ENCODE results near the gene ANO6. TPM values are rescaled to one million over a fixed set of nuclear protein-coding genes. Genes with fewer than 3 reads are reported as not detected.

The ANO6 gene
- total and polyA plus RNA-seq, 11 donors = 9.0 to 57.2 (median 46.0) TPM

DNA sequence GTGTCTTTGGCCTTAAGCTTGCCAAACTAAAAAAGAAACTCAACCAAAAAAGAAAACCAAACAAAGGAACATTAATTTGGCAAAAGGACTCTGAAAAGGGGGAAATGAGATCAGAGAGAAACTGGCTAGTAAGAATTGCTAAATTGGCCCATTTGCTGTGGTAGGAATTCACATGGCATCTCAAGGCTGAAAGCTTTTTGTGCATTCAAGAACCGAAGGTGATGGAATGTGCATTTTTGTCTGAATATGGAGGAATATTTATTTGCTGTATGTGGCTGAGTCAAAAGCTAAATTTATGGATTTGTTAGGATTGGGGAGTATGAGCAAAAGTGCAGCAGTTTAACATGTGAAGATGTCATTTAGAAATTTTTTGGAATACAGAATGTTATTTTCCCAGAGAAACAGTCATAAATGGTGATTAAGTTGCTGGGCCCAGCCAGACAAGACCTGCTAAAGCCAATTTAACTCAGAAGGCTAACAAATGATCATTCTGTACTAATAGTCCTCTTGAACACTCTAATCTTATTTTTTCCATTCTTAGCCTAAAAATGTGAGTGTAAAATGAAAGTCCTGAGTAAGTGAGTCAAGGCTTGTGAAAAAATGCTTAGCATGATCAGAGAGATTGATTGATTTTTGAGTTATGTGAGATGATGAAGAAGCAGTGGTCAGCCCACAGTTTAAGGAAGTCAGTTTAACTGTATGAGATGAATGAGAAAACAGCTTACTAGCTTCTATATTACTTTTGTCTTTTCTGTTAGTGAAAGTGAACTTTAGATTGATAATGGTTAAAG is 94.1 kb downstream of the ANO6 start:
- intact Hi-C loops (cut with DNase I) = no loop called here
- no peak overlapping the region for H3K4me3 ChIP-seq
- 30 to 52% (median 46%) methylated on average over 1 of the region's 1 CpG for WGBS, 4 donors
- peaks cover 5 to 72% (median 39%) of the 10 kb centered on the region in 12 donors for H3K4me1 ChIP-seq
- H3K9me3 ChIP-seq = no peaks in the 10 kb centered on the region
- H3K27me3 ChIP-seq = no peaks in the 10 kb centered on the region
- ATAC-seq (peak in 2 of 4 donors; percentile 17 to 22), DNase-seq (no peak)
- peak overlapping the region in 11 of 12 donors; percentile 14 to 70 (median 57) for H3K27ac ChIP-seq
- TF ChIP-seq POLR2A (IDR thresholded peaks at IDR 0.05) = no peak
- TF ChIP-seq, protein P1, sequence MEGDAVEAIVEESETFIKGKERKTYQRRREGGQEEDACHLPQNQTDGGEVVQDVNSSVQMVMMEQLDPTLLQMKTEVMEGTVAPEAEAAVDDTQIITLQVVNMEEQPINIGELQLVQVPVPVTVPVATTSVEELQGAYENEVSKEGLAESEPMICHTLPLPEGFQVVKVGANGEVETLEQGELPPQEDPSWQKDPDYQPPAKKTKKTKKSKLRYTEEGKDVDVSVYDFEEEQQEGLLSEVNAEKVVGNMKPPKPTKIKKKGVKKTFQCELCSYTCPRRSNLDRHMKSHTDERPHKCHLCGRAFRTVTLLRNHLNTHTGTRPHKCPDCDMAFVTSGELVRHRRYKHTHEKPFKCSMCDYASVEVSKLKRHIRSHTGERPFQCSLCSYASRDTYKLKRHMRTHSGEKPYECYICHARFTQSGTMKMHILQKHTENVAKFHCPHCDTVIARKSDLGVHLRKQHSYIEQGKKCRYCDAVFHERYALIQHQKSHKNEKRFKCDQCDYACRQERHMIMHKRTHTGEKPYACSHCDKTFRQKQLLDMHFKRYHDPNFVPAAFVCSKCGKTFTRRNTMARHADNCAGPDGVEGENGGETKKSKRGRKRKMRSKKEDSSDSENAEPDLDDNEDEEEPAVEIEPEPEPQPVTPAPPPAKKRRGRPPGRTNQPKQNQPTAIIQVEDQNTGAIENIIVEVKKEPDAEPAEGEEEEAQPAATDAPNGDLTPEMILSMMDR (IDR thresholded peaks at IDR 0.05) = no peak
- H3K36me3 ChIP-seq = peaks cover 0 to 19% (median 8%) of the 10 kb centered on the region in 9 donors

DNA sequence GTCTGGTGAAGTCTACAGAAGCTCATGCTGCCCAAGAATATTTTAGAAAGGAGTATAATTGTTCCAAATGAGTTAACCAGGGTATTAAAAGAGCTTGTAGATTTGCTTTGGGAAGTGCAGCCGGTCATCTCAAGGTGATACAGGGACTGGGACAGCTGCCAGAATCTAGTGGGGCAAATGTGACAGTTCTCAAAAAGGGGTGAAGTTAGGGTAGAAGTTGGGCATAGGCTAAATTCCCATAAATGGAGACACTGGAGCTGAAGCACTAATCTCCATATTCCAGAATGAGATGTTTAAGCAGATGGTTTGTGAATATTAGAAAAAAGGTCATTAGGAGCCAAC is 94.7 kb downstream of the ANO6 start:
- ATAC-seq (peak in 3 of 4 donors; percentile 35 to 59 (median 49)), DNase-seq (peak in 4 of 5 donors; percentile 37 to 62 (median 50))
- WGBS, 4 donors = 17 to 32% (median 29%) methylated on average over 1 of the region's 1 CpG
- intact Hi-C loops (cut with DNase I) = no loop called here
- peaks cover 5 to 69% (median 34%) of the 10 kb centered on the region in 12 donors for H3K4me1 ChIP-seq
- TF ChIP-seq POLR2A (IDR thresholded peaks at IDR 0.05) = no peak
- TF ChIP-seq, protein P1 (IDR thresholded peaks at IDR 0.05) = no peak
- H3K36me3 ChIP-seq = peaks cover 0 to 24% (median 8%) of the 10 kb centered on the region in 9 donors
- peak overlapping the region in 11 of 12 donors; percentile 14 to 70 (median 57) for H3K27ac ChIP-seq
- H3K27me3 ChIP-seq = no peaks in the 10 kb centered on the region
- no peak overlapping the region for H3K4me3 ChIP-seq
- H3K9me3 ChIP-seq = no peaks in the 10 kb centered on the region

DNA sequence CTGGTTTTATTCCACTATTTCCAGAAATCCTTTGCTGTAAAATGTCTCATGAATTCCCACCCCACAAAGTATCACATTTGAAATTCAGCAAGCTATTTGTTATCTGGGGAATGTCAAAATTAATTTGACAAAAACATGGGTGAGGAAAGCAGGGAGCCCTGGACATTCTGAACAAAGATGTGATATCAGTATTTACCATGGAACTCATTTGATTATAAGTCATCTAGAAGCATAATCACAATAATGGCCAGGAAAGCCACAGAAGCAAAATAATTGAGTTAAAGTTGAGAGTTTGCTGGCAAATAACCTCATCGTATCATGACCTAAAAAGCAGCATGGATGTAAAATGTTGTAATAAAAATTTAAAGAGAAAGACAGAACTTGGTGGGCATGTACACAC is 96.1 kb downstream of the ANO6 start:
- no peak for DNase-seq
- TF ChIP-seq POLR2A (IDR thresholded peaks at IDR 0.05) = no peak
- TF ChIP-seq, protein P1 (IDR thresholded peaks at IDR 0.05) = no peak
- ATAC-seq = no peak
- H3K4me3 ChIP-seq = no peak overlapping the region
- H3K36me3 ChIP-seq = peaks cover 0 to 33% (median 8%) of the 10 kb centered on the region in 9 donors
- H3K27ac ChIP-seq = peak overlapping the region in 1 of 12 donors; percentile 70
- H3K9me3 ChIP-seq = no peaks in the 10 kb centered on the region
- WGBS, 4 donors = 71 to 89% (median 74%) methylated on average over 1 of the region's 1 CpG
- no peaks in the 10 kb centered on the region for H3K27me3 ChIP-seq
- intact Hi-C loops (cut with DNase I) = no loop called here
- H3K4me1 ChIP-seq = peaks cover 5 to 57% (median 28%) of the 10 kb centered on the region in 12 donors

DNA sequence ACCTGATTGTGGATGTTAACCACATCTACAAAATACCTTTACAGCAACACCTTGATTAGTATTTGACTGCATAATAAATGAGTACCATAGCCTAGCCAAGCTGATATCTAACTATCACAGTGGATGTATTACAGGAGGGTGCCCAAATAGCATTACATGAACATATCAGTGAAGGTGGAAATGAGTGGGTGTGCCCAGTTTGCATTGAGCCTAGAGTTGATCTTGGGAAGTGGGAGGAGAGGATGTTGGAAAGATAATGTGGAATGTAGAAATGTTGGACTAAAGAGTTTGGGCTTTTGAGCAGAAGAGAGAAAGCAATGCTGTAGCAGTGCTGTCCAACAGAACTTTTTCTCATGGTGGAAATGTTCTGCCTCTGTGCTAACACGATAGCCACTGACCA is 98.9 kb downstream of the ANO6 start:
- Histone ChIP-seq H3K4me1 (peaks cover 3 to 39% (median 21%) of the 10 kb centered on the region in 12 donors), H3K27me3 (no peaks in the 10 kb centered on the region), H3K4me3 (no peak overlapping the region), H3K27ac (no peak overlapping the region), H3K36me3 (peaks cover 0 to 33% (median 8%) of the 10 kb centered on the region in 9 donors), H3K9me3 (peaks cover 0 to 2% (median 0%) of the 10 kb centered on the region in 12 donors)
- DNase-seq (no peak), ATAC-seq (no peak)
- 94 to 100% (median 98%) methylated on average over 1 of the region's 1 CpG for WGBS, 4 donors
- no peak for TF ChIP-seq POLR2A (IDR thresholded peaks at IDR 0.05)
- TF ChIP-seq, protein P1 (IDR thresholded peaks at IDR 0.05) = no peak
- intact Hi-C loops (cut with DNase I) = no loop called here
